ENCODE results near the gene TADA2B.

GRCh38 chr4:7030856-7031255 is 12.3 kb upstream of the TADA2B start:
- TF ChIP-seq CTCF (IDR thresholded peaks at IDR 0.05) (no peak), POLR2A (IDR thresholded peaks at IDR 0.05) (no peak)
